Neutrophil (primary cell): ENCODE results near the gene NRN1L.

Experiments
- H3K27ac ChIP-seq: fragments of 200-600 bp; sonication (generic); 2 replicates; pipeline ENCODE4 v1.5.1; 2016; ENCODE audit warnings: mild to moderate bottlenecking, moderate library complexity
- H3K27me3 ChIP-seq: fragments of 200-600 bp; sonication (generic); 2 replicates; pipeline ENCODE4 v1.6.0; 2016; ENCODE audit warnings: mild to moderate bottlenecking
- H3K36me3 ChIP-seq: fragments of 200-600 bp; sonication (generic); 2 replicates; pipeline ENCODE4 v1.5.1; 2017
- H3K4me1 ChIP-seq, 2 experiments: fragments of 200-600 bp in 1 of 2; sonication (generic) in 1 of 2; 1 replicate in 1 of 2; 2 replicates in 1 of 2; pipeline versions ENCODE4 v1.5.1 to v1.6.1; 2013 to 2016; ENCODE audit warnings: low read depth in 1 of 2, low read length in 1 of 2, mild to moderate bottlenecking in 1 of 2, moderate library complexity in 1 of 2; ENCODE audit not compliant: control insufficient read depth in 1 of 2, insufficient read depth in 1 of 2
- H3K4me3 ChIP-seq, 2 experiments: fragments of 200-600 bp in 1 of 2; sonication (generic) in 1 of 2; 1 replicate in 1 of 2; 2 replicates in 1 of 2; pipeline ENCODE4 v1.5.1; 2013 to 2016; ENCODE audit warnings: low read depth in 1 of 2, low read length in 1 of 2, mild to moderate bottlenecking in 1 of 2, moderate library complexity in 1 of 2
- H3K9me3 ChIP-seq: fragments of 200-600 bp; sonication (generic); 2 replicates; pipeline ENCODE4 v1.5.1; 2016
- TF ChIP-seq, protein P1 (sequence below): fragments of 200-600 bp; sonication (generic); IDR thresholded peaks from 2 replicates; pipeline ENCODE4 v1.5.1; 2016; ENCODE audit warnings: antibody characterized with exemption

The NRN1L gene

DNA sequence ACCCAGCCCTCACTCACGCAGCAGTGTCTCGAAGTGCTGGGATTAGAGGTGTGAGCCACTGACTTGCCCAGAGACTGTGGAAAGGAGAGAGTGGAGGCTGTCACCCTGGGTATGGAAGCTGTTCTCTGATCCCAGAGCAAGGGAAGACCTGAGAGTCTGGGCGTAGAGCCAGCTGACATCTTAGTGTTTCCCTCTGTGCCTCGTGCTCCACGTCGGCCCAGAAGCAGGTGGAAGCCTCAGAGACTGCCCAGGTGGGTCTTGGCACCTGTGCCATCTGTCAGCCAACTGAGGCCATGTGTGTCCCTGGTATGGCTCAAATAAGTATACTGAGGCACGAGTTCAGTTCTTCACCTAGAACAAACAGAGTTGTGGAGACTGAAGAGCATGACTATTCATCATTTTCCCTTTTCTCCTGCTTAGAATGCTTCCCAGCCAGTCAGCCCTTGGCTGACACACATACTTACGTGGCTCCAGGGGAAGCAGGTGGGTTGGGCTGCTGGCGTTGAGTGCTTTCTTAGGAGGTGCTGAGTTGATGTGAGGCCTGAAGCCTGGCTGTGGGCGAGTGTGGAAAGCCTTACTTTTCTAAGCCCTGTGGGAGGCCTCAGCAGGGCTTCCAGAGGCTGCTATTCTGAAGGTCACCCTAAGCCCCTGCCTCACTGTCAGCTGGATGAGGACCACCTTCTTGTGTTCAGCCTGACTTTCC, 38.9 kb downstream of the NRN1L start:
- H3K27me3 ChIP-seq: no peaks in the 10 kb centered on the region
- TF ChIP-seq, protein P1, sequence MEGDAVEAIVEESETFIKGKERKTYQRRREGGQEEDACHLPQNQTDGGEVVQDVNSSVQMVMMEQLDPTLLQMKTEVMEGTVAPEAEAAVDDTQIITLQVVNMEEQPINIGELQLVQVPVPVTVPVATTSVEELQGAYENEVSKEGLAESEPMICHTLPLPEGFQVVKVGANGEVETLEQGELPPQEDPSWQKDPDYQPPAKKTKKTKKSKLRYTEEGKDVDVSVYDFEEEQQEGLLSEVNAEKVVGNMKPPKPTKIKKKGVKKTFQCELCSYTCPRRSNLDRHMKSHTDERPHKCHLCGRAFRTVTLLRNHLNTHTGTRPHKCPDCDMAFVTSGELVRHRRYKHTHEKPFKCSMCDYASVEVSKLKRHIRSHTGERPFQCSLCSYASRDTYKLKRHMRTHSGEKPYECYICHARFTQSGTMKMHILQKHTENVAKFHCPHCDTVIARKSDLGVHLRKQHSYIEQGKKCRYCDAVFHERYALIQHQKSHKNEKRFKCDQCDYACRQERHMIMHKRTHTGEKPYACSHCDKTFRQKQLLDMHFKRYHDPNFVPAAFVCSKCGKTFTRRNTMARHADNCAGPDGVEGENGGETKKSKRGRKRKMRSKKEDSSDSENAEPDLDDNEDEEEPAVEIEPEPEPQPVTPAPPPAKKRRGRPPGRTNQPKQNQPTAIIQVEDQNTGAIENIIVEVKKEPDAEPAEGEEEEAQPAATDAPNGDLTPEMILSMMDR: no peak
- no peak overlapping the region for H3K4me3 ChIP-seq
- no peaks in the 10 kb centered on the region for H3K4me1 ChIP-seq
- peaks cover 58% of the 10 kb centered on the region for H3K36me3 ChIP-seq
- H3K9me3 ChIP-seq: no peaks in the 10 kb centered on the region
- H3K27ac ChIP-seq: no peak overlapping the region

DNA sequence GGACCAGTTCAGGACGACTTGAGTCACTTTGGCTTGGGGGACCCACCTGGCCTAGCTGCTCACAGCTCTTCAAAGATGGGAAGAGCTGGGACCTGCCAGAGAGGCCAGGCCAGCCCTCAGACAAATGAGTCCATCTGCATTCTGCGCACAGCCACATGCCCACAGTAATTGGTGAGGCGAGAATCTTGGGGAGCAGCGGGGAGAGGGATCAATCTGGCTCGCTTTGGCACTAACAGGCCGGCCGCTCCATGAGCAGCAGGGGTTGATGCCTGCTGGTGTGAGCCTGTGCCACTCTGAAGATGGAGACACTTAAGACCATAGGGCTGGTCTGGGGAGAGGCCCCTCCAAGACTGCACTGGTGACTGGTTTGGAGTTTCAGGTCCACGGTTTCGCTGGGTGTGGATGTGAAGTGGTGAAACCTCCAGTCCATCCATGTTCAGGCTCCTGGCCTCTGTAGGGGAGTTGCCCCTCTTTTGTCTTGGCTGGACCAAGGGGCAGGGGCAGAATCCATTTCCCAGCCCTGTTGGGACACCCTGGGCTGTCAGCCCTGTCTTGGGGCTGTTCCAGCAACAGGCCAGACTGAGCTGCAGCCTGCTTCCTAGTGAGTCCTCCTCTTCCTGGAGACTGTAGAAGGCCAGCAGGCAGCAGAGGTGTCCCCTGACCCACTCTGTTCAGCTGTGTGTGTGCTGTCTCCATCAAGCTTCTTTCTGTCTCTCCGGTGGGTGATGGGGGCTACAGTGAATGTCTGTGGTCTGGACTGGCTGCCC, 39.6 kb downstream of the NRN1L start:
- Histone ChIP-seq H3K27me3 (no peaks in the 10 kb centered on the region), H3K4me1 (no peaks in the 10 kb centered on the region), H3K9me3 (no peaks in the 10 kb centered on the region), H3K36me3 (peaks cover 58% of the 10 kb centered on the region), H3K4me3 (no peak overlapping the region), H3K27ac (no peak overlapping the region)
- TF ChIP-seq, protein P1: no peak

DNA sequence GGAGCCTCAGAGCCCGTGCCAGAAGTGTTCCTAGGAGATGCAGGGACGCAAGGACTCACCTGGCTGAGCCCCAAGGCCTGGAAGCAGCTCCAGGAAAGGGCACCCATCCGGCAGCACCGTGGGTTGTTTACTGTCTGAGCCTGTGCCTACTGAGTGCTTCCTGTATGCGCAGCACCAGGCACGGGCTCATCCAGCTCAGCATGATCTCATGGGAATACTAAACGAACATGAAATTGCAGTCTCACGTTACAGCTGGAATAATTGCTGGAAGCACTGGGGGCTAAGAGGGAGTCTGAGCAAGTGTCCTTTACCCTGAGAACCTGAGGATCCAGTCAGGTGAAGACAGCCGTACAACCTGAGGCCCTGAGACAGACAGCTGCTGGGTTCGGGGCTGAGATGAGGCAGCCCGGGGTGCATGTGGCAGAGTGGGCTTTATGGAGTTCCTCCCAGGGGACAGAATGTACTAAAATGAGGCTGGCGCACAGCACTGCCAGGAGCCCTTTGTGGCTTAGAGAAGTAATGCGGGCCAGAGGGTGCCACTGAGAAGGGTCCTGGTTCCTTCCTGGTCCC, 41.6 kb downstream of the NRN1L start:
- H3K4me3 ChIP-seq: no peak overlapping the region
- TF ChIP-seq, protein P1: no peak
- H3K36me3 ChIP-seq: peaks cover 70% of the 10 kb centered on the region
- H3K27me3 ChIP-seq: no peaks in the 10 kb centered on the region
- H3K27ac ChIP-seq: no peak overlapping the region
- H3K9me3 ChIP-seq: no peaks in the 10 kb centered on the region
- no peaks in the 10 kb centered on the region for H3K4me1 ChIP-seq

DNA sequence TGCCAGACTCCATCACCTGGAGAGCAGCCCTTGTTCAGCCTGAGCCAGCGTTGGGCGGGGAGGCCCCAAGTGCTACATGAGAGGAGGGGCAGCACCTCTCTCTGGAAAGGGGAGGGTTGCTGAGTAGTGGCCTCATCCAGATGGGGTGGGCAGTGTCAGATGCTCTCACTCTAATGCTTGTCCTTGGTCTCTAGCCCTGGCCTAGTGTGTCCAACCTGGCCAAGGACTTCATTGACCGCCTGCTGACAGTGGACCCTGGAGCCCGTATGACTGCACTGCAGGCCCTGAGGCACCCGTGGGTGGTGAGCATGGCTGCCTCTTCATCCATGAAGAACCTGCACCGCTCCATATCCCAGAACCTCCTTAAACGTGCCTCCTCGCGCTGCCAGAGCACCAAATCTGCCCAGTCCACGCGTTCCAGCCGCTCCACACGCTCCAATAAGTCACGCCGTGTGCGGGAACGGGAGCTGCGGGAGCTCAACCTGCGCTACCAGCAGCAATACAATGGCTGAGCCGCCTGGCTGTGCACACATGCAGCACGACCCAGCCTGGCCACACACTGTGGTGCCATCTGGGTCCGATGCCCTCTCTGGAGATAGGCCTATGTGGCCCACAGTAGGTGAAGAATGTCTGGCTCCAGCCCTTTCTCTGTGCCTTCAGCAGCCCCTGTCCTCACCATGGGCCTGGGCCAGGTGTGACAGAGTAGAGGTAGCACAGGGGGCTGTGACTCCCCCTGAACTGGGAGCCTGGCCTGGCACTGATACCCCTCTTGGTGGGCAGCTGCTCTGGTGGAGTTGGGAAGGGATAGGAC, 42.7 kb downstream of the NRN1L start:
- Histone ChIP-seq H3K36me3 (peaks cover 80% of the 10 kb centered on the region), H3K4me1 (no peaks in the 10 kb centered on the region), H3K27me3 (no peaks in the 10 kb centered on the region), H3K9me3 (no peaks in the 10 kb centered on the region), H3K4me3 (no peak overlapping the region), H3K27ac (no peak overlapping the region)
- TF ChIP-seq, protein P1: no peak

DNA sequence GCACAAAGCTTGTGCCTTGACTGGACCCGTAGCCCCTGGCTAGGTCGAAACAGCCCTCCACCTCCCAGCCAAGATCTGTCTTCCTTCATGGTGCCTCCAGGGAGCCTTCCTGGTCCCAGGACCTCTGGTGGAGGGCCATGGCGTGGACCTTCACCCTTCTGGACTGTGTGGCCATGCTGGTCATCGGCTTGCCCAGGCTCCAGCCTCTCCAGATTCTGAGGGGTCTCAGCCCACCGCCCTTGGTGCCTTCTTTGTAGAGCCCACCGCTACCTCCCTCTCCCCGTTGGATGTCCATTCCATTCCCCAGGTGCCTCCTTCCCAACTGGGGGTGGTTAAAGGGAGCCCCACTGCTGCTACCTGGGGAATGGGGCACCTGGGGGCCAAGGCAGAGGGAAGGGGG, 43.5 kb downstream of the NRN1L start:
- TF ChIP-seq, protein P1: no peak
- Histone ChIP-seq H3K4me3 (no peak overlapping the region), H3K4me1 (no peaks in the 10 kb centered on the region), H3K36me3 (peaks cover 80% of the 10 kb centered on the region), H3K9me3 (no peaks in the 10 kb centered on the region), H3K27me3 (no peaks in the 10 kb centered on the region), H3K27ac (no peak overlapping the region)
